ENCODE results near the gene SYPL2.

DNA sequence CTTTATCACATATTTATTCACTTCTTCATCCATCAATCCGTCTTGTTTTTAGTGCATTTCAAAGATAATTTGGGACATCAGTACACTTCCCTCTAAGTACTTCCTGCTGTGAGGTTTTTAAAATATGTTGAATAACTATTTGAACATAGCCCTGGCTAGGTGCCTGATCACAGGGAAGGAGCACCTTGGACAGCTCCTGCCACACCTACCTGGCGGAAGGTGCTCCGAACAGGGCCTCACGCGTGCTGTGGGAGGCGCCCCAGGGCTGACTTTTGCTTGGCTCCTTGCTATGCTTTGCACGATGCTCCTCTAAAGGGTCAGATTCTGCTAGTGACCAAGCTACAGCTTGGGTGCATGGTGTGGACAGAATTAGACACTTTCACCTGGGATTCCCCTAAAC is 12.5 kb downstream of the SYPL2 start:
- TF ChIP-seq, protein P1, sequence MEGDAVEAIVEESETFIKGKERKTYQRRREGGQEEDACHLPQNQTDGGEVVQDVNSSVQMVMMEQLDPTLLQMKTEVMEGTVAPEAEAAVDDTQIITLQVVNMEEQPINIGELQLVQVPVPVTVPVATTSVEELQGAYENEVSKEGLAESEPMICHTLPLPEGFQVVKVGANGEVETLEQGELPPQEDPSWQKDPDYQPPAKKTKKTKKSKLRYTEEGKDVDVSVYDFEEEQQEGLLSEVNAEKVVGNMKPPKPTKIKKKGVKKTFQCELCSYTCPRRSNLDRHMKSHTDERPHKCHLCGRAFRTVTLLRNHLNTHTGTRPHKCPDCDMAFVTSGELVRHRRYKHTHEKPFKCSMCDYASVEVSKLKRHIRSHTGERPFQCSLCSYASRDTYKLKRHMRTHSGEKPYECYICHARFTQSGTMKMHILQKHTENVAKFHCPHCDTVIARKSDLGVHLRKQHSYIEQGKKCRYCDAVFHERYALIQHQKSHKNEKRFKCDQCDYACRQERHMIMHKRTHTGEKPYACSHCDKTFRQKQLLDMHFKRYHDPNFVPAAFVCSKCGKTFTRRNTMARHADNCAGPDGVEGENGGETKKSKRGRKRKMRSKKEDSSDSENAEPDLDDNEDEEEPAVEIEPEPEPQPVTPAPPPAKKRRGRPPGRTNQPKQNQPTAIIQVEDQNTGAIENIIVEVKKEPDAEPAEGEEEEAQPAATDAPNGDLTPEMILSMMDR (IDR thresholded peaks at IDR 0.05): no peak
- TF ChIP-seq POLR2A (IDR thresholded peaks at IDR 0.05) (no peak), EP300 (IDR thresholded peaks at IDR 0.05) (no peak), POLR2AphosphoS5 (IDR thresholded peaks at IDR 0.05) (no peak)

Data from gastroesophageal sphincter (tissue), 3 donors.